Parathyroid adenoma (tissue), 2 donors: Measurements from ENCODE around the gene SYT12.

Experiments
- H2AFZ ChIP-seq: fragments of 300-600 bp; sonication (generic); one replicate; pipeline ENCODE4 v1.7.0; 2017; ENCODE audit warnings: antibody characterized with exemption, mild to moderate bottlenecking
- H3K27ac ChIP-seq: fragments of 300-600 bp; sonication (generic); one replicate; pipeline ENCODE4 v1.7.0; 2017
- H3K27me3 ChIP-seq: fragments of 300-600 bp; sonication (generic); one replicate; pipeline ENCODE4 v1.7.0; 2017; ENCODE audit warnings: low read length; ENCODE audit not compliant: control insufficient read depth, insufficient read depth
- H3K36me3 ChIP-seq: fragments of 300-600 bp; sonication (generic); one replicate; pipeline ENCODE4 v1.7.0; 2017; ENCODE audit warnings: low read length; ENCODE audit not compliant: control insufficient read depth, insufficient read depth
- H3K4me1 ChIP-seq: fragments of 300-600 bp; sonication (generic); one replicate; pipeline ENCODE4 v1.7.0; 2017; ENCODE audit warnings: control low read depth
- H3K4me2 ChIP-seq: fragments of 300-600 bp; sonication (generic); one replicate; pipeline ENCODE4 v1.7.0; 2017; ENCODE audit warnings: low read length
- H3K4me3 ChIP-seq: fragments of 300-600 bp; sonication (generic); one replicate; pipeline ENCODE4 v1.7.0; 2017; ENCODE audit warnings: low read depth, low read length
- H3K79me2 ChIP-seq: fragments of 300-600 bp; sonication (generic); one replicate; pipeline ENCODE4 v1.7.0; 2017; ENCODE audit warnings: control low read depth
- H3K9ac ChIP-seq: fragments of 300-600 bp; sonication (generic); one replicate; pipeline ENCODE4 v1.7.0; 2017; ENCODE audit warnings: mild to moderate bottlenecking
- H3K9me3 ChIP-seq: fragments of 300-600 bp; sonication (generic); one replicate; pipeline ENCODE4 v1.7.0; 2017; ENCODE audit warnings: low read length; ENCODE audit not compliant: control insufficient read depth
- TF ChIP-seq, protein P1 (sequence below): fragments of 300-600 bp; sonication (generic); IDR thresholded peaks from one replicate; pipeline ENCODE4 v1.7.0; 2017; ENCODE audit warnings: antibody characterized with exemption, mild to moderate bottlenecking
- donor health status: primary hyperparathyroidism.

SYT12 gene

DNA sequence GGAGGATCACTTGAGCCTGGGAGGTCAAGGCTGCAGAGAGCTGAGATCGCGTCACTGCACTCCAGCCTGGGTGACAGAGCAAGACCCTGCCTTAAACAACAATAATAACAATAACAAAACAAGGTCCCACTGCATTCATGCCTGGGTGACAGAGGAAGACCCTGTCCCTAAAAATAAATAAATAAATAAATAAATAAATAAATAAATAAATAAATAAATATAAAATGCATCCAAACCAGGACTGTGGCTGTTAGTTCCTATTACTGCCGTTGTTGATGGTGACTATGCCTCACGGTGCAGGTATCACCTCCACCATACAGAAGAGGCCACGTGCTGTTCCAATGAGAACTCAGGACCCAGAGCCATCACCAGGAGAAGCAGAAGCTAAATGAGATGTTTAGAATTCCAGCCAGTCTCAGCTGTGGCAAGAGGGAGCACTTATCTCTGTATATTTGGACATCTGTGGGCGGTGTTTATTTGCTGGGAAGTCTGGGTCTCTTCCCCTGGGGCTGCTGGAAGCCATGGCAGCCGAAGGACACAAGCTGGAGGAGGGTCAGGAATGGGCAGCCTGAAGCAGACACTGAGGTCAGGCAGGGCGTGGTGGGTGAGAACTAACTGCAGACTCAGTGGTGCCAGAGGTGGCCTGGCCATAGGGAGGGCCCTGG lies 26.2 kb upstream of the SYT12 start:
- TF ChIP-seq, protein P1, sequence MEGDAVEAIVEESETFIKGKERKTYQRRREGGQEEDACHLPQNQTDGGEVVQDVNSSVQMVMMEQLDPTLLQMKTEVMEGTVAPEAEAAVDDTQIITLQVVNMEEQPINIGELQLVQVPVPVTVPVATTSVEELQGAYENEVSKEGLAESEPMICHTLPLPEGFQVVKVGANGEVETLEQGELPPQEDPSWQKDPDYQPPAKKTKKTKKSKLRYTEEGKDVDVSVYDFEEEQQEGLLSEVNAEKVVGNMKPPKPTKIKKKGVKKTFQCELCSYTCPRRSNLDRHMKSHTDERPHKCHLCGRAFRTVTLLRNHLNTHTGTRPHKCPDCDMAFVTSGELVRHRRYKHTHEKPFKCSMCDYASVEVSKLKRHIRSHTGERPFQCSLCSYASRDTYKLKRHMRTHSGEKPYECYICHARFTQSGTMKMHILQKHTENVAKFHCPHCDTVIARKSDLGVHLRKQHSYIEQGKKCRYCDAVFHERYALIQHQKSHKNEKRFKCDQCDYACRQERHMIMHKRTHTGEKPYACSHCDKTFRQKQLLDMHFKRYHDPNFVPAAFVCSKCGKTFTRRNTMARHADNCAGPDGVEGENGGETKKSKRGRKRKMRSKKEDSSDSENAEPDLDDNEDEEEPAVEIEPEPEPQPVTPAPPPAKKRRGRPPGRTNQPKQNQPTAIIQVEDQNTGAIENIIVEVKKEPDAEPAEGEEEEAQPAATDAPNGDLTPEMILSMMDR = no peak

DNA sequence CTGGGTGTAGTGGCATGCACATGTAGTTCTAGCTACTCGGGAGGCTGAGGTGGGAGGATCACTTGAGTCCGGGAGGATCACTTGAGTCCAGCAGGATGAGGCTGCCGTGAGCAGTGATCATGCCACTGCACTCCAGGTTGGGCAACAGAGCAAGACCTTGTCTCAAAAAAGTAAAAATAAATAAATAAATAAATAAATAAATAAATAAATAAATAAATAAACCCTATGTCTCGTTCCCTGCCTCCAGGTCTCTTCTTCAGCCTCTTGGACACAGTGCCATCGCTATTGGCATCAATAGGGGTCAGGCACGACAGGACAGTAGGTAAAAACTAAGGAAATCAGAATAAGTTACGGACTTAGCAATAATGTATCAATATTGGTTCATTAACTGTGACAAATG lies 23.4 kb upstream of the SYT12 start:
- peaks cover 21% of the 10 kb centered on the region for H3K4me1 ChIP-seq
- TF ChIP-seq, protein P1 = no peak
- no peaks in the 10 kb centered on the region for H3K36me3 ChIP-seq
- no peaks in the 10 kb centered on the region for H3K9me3 ChIP-seq
- H3K4me2 ChIP-seq = no peak overlapping the region
- no peak overlapping the region for H2AFZ ChIP-seq
- no peaks in the 10 kb centered on the region for H3K79me2 ChIP-seq
- H3K4me3 ChIP-seq = no peak overlapping the region
- H3K27me3 ChIP-seq = no peaks in the 10 kb centered on the region
- H3K27ac ChIP-seq = no peak overlapping the region
- no peak overlapping the region for H3K9ac ChIP-seq

More for the DNA sequence above, 26.2 kb upstream of the SYT12 start:
- no peak overlapping the region for H3K4me3 ChIP-seq
- peak overlapping the region; percentile 42 for H2AFZ ChIP-seq
- H3K4me1 ChIP-seq = peaks cover 2% of the 10 kb centered on the region
- H3K36me3 ChIP-seq = no peaks in the 10 kb centered on the region
- no peaks in the 10 kb centered on the region for H3K27me3 ChIP-seq
- no peaks in the 10 kb centered on the region for H3K79me2 ChIP-seq
- no peak overlapping the region for H3K4me2 ChIP-seq
- no peaks in the 10 kb centered on the region for H3K9me3 ChIP-seq
- H3K9ac ChIP-seq = no peak overlapping the region
- H3K27ac ChIP-seq = peak overlapping the region; percentile 42

DNA sequence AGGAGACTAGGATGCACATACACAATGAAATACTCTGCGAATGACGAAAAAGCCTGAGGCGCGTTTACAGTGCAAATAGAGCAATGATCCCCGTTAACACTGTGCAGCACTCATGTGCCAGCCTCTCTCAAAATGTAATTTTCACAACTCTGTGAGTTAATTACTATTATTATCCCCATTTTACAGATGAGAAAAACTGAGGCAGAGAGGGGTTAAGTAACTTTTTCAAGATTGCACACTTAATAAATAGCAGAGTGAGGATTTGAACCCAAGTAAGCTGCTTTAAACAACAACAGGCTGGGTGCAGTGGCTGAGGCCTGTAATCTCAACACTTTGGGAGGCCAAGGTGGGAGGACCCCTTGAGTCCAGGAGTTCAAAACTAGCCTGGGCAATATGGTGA lies 21.6 kb upstream of the SYT12 start:
- no peak overlapping the region for H3K27ac ChIP-seq
- TF ChIP-seq, protein P1 = no peak
- H3K36me3 ChIP-seq = no peaks in the 10 kb centered on the region
- H3K4me2 ChIP-seq = no peak overlapping the region
- H3K4me1 ChIP-seq = peaks cover 25% of the 10 kb centered on the region
- no peaks in the 10 kb centered on the region for H3K27me3 ChIP-seq
- no peak overlapping the region for H3K4me3 ChIP-seq
- no peak overlapping the region for H3K9ac ChIP-seq
- H3K79me2 ChIP-seq = no peaks in the 10 kb centered on the region
- H2AFZ ChIP-seq = no peak overlapping the region
- H3K9me3 ChIP-seq = no peaks in the 10 kb centered on the region

DNA sequence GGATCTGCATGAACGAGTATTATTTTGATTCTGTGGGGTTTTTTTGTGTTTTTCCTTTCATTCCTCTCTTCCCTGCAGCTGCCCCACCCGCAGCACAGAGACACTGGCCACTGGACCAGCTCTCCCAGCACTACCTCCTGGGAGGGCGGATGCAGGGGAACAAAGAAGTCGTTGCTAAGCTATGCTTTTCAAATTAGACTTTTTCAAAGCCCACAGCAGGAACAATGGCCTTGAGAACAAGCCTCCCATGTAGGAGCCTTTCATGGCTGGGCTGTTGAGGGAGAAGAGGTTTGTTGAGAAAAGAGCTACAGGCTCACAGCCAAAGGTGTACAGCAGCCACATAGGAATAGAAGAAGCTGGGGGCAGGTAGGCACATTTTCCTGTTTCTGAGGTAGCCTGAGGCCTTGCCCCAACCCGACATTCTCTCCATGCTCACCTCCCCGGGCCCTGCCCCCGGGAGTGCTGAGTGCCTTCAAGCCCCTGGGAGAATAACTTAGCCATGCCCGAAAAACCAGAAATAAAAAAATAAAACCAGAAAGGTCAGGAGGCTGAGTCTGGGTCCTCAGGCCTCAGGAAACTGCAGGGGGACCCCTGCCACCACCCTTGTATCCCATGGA lies 20.5 kb upstream of the SYT12 start:
- TF ChIP-seq, protein P1 = no peak

More for the DNA sequence above, 20.5 kb upstream of the SYT12 start:
- Histone ChIP-seq H3K9me3 (no peaks in the 10 kb centered on the region), H3K4me3 (no peak overlapping the region), H3K9ac (no peak overlapping the region), H3K36me3 (no peaks in the 10 kb centered on the region), H3K27ac (peak overlapping the region; percentile 88), H3K79me2 (no peaks in the 10 kb centered on the region), H3K4me1 (peaks cover 28% of the 10 kb centered on the region), H3K27me3 (no peaks in the 10 kb centered on the region), H3K4me2 (no peak overlapping the region), H2AFZ (peak overlapping the region; percentile 13)
